Ovary (tissue), 9 donors: ENCODE data around the gene KCNK7. TPM values are rescaled to one million over a fixed set of nuclear protein-coding genes. Genes with fewer than 3 reads are reported as not detected.

Experiments used
- DNase-seq, 5 donors: peaks; one replicate each; pipeline ENCODE4 v3.0.0-alpha.2; 2019 to 2020
- H3K27ac ChIP-seq, 2 donors: fragments of 200-600 bp; one replicate each; pipeline versions ENCODE4 v1.5.1 to v1.8.0; 2019 to 2022
- H3K27me3 ChIP-seq: fragments of 200-600 bp; one replicate; pipeline ENCODE4 v1.8.0; 2022
- H3K36me3 ChIP-seq: fragments of 200-600 bp; sonication (generic); one replicate; pipeline ENCODE4 v1.5.1; 2019
- H3K4me1 ChIP-seq: one replicate; pipeline ENCODE4 v1.8.1; 2013; ENCODE audit warnings: mild to moderate bottlenecking, moderate library complexity; ENCODE audit not compliant: insufficient read depth
- H3K4me3 ChIP-seq: fragments of 200-600 bp; sonication (generic); one replicate; pipeline ENCODE4 v1.5.1; 2017
- H3K9me3 ChIP-seq, 2 donors: fragments of 200-600 bp in 1 of 2; sonication (generic) in 1 of 2; one replicate each; pipeline versions ENCODE4 v1.5.1 to v1.8.1; 2013 to 2019; ENCODE audit warnings: mild to moderate bottlenecking in 1 of 2, moderate library complexity in 1 of 2
- CTCF ChIP-seq, 3 donors: fragments of 450-650 bp in 2 of 3; fragments of 200-600 bp in 1 of 3; IDR thresholded peaks; one replicate each; pipeline versions ENCODE4 v1.5.1 to v1.8.0; 2016 to 2022; ENCODE audit warnings: antibody characterized with exemption in 3 of 3, mild to moderate bottlenecking in 1 of 3
- EP300 ChIP-seq: sonication (generic); formaldehyde crosslinking; IDR thresholded peaks from one replicate; pipeline ENCODE4 v1.6.1; 2017; ENCODE audit warnings: antibody characterized with exemption
- POLR2A ChIP-seq: fragments of 450-650 bp; IDR thresholded peaks from one replicate; pipeline ENCODE4 v1.6.1; 2017; ENCODE audit warnings: antibody characterized with exemption, mild to moderate bottlenecking, moderate library complexity
- WGBS, 3 donors: extraction: QIAGEN DNeasy Blood & Tissue Kit in 1 of 3; methylation state at CpG; one replicate each; pipeline versions ENCODE4 v1.1.5 to v1.1.7; 2013 to 2017; 5-methylcytosine and 5-hydroxymethylcytosine counted together
- intact Hi-C, 4 donors: fragments of 100-400 bp; cut with DNase I; formaldehyde crosslinking; loops; one replicate each; pipeline versions ENCODE4 v1.11.0 to v1.15.1; 2022 to 2023
- polyA plus RNA-seq, 2 donors: library from polyadenylated mRNA; stranded (reverse); fragments of 200-250 nt in 1 of 2; fragments of 350-450 nt in 1 of 2; fragmentation: Illumina TruSeq in 1 of 2; extraction: RNeasy Lipid Tissue Mini Kit (QIAGEN cat#74804) in 1 of 2; gene quantifications; one replicate each; pipeline ENCODE4 v1.2.3, GENCODE V29; 2013 to 2014
- total RNA-seq, 7 donors: library from RNA; depleted of rRNA in 2 of 7; stranded (reverse); fragments of >200 nt in 2 of 7; fragmentation: NEBNext Ultra II Directional in 3 of 7; extraction: Animal tissue kit (Norgen Biotek cat#: 25700) in 3 of 7; gene quantifications; one replicate each; pipeline versions ENCODE4 v1.1.0 to v1.2.4, GENCODE V29; 2016 to 2023
- donor health status: DM: no; HTN: no; CAD: no; lungs with moderate emphysema.
- donor health status: DM: no; HTN: no; CAD: no.
- donor health status: Bipolar disorder and iron deficiency.
- donor health status: DM: yes; HTN: yes; CAD: no.
- donor health status: DM: no; HTN: no; CAD: no.
- donor health status: DM: yes; HTN: yes; CAD: no.

The KCNK7 gene
- total and polyA plus RNA-seq, 9 donors: 0.65 to 4.0 (median 1.2) TPM; not detected in 1

- H3K4me3 ChIP-seq: peak within 1 kb of the TSS; percentile 86
- TF ChIP-seq CTCF (IDR thresholded peaks at IDR 0.05) (no peak), EP300 (peak; percentile 83), POLR2A (peak; percentile 18)
- H3K9me3 ChIP-seq: no peaks in the 10 kb centered on the region
- intact Hi-C loops: no loop called here
- no peaks in the 10 kb centered on the region for H3K36me3 ChIP-seq
- H3K27me3 ChIP-seq: no peaks in the 10 kb centered on the region
- DNase-seq: peak; percentile 100
- WGBS, 3 donors: 0% methylated on average over 49 to 55 of the region's 55 CpGs
- H3K27ac ChIP-seq: peak within 1 kb of the TSS; percentile 75 to 97
- H3K4me1 ChIP-seq: peaks cover 17% of the 10 kb centered on the region
These were observed 19.8 kb upstream of the KCNK7 start, which contains the start of gene PCNX3 for GRCh38 chr11:65615229-65615949. TSS of gene PCNX3 (plus strand) at chr11:65615776. CDS start at chr11:65616312, 536 bp downstream.

DNA sequence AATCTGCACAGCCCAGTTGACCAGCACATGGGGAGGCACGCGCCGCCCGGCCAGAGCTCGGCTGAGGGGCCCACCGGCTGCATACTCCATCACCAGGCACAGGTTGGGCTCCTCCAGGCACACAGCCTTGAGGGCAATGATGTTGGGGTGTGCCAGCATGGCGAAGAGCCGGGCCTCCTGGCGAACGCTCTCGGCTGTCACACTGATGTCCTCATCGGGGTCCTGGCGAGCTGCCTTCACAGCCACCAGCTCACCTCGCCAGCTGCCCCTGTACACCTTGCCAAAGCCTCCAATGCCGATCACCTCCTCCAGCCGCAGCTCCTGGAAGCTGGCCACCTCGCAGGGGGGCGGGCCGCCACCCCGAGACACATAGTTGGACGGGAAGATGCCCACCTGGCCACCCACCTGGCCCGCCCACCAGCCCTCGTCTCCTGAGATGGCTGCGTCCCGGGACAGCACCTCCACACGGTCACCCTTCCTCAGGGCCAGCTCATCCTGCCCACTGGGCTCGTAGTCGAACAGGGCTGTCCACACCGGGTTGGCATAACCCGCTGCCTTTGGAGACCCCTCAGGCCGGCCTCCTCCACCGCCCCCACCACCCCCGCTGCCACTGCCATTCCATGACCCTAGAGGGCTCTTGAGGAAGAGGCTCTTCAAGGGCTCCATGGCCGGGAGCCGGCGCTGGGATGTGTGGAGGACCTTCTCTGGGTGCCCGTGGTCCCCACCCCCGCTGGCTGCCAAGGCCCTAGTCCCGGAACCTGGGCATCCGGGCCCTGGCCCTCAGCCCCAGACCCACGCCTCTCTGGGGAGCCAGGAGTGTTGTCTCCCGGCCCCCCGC, 17.7 kb upstream of the KCNK7 start:
- DNase-seq: peak; percentile 50 to 76 (median 73)
- no peaks in the 10 kb centered on the region for H3K36me3 ChIP-seq
- intact Hi-C loops: loop anchor here in 2 of 4 donors (5.0 kb wide), 3 partner anchors 36 to 71 kb away; partner anchors contain the start of genes EHBP1L1 (in 1 of the 2), FAM89B (in 1 of the 2) and ZNRD2 (in 1 of the 2)
- TF ChIP-seq POLR2A (no peak), CTCF (IDR thresholded peaks at IDR 0.05) (no peak), EP300 (no peak)
- no peaks in the 10 kb centered on the region for H3K9me3 ChIP-seq
- peaks cover 19% of the 10 kb centered on the region for H3K4me1 ChIP-seq
- H3K4me3 ChIP-seq: peak overlapping the region; percentile 75
- peak overlapping the region; percentile 75 to 97 for H3K27ac ChIP-seq
- WGBS, 3 donors: 17 to 21% (median 19%) methylated on average over 25 to 43 of the region's 43 CpGs
- H3K27me3 ChIP-seq: no peaks in the 10 kb centered on the region

GRCh38 chr11:65612691-65613090, 17.1 kb upstream of the KCNK7 start:
- peaks cover 20% of the 10 kb centered on the region for H3K4me1 ChIP-seq

More at GRCh38 chr11:65612691-65613090, 17.1 kb upstream of the KCNK7 start:
- DNase-seq: no peak
- TF ChIP-seq CTCF (IDR thresholded peaks at IDR 0.05) (no peak), POLR2A (no peak), EP300 (no peak)
- peak overlapping the region; percentile 75 for H3K4me3 ChIP-seq
- H3K36me3 ChIP-seq: no peaks in the 10 kb centered on the region
- peak overlapping the region; percentile 75 to 97 for H3K27ac ChIP-seq
- WGBS, 3 donors: 39 to 53% (median 43%) methylated on average over 3 to 7 of the region's 7 CpGs
- H3K9me3 ChIP-seq: no peaks in the 10 kb centered on the region
- H3K27me3 ChIP-seq: no peaks in the 10 kb centered on the region
- intact Hi-C loops: loop anchor here in 2 of 4 donors (5.0 kb wide), 3 partner anchors 35 to 70 kb away; partner anchors contain the start of genes EHBP1L1 (in 1 of the 2), FAM89B (in 1 of the 2) and ZNRD2 (in 1 of the 2)
